ENCODE results near the gene SIVA1. TPM values are rescaled to one million over a fixed set of nuclear protein-coding genes. Genes with fewer than 3 reads are reported as not detected.

Gene SIVA1
- total and polyA plus RNA-seq, 9 donors, result 2.4 to 385 (median 91.6) TPM

DNA sequence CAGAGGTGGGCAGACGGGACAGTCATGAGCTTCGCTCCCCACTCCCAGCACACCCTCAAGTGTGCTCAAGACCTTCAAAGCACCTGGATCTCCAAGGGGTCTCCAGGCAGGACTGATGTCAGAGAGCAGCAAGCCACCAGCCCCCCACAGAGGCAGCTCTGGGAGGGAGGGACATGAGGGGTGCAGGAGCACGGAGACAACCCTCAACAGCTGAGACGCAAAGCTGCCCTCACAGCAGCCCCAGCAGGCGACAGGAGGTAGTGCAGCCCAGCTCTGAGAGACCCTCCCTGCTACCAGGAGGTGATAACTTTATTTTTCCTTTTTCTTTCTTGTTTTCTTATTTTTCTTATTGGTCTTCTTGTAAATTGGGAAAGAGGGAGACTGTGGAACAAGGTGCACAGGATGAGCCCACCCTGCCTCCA lies 17.9 kb downstream of the SIVA1 start:
- Histone ChIP-seq H3K9me3 (no peaks in the 10 kb centered on the region), H3K4me1 (ENCODE audit: insufficient read depth) (peaks cover 2% of the 10 kb centered on the region), H3K27ac (no peak overlapping the region), H3K27me3 (no peaks in the 10 kb centered on the region), H3K36me3 (no peaks in the 10 kb centered on the region), H3K4me3 (no peak overlapping the region)
- no peak for TF ChIP-seq EP300 (IDR thresholded peaks at IDR 0.05)
- TF ChIP-seq, protein P1, sequence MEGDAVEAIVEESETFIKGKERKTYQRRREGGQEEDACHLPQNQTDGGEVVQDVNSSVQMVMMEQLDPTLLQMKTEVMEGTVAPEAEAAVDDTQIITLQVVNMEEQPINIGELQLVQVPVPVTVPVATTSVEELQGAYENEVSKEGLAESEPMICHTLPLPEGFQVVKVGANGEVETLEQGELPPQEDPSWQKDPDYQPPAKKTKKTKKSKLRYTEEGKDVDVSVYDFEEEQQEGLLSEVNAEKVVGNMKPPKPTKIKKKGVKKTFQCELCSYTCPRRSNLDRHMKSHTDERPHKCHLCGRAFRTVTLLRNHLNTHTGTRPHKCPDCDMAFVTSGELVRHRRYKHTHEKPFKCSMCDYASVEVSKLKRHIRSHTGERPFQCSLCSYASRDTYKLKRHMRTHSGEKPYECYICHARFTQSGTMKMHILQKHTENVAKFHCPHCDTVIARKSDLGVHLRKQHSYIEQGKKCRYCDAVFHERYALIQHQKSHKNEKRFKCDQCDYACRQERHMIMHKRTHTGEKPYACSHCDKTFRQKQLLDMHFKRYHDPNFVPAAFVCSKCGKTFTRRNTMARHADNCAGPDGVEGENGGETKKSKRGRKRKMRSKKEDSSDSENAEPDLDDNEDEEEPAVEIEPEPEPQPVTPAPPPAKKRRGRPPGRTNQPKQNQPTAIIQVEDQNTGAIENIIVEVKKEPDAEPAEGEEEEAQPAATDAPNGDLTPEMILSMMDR (IDR thresholded peaks at IDR 0.05), result no peak
- TF ChIP-seq POLR2A (IDR thresholded peaks at IDR 0.05), result no peak
- DNase-seq, result no peak
- intact Hi-C loops (cut with DNase I), result loop anchor here in 2 of 4 donors (1.0 to 2.0 kb wide), 2 partner anchors 24 to 54 kb away; partner anchors contain the start of gene AKT1 (in 1 of the 2)
- WGBS, 3 donors, result 87 to 95% (median 93%) methylated on average over 5 of the region's 5 CpGs

DNA sequence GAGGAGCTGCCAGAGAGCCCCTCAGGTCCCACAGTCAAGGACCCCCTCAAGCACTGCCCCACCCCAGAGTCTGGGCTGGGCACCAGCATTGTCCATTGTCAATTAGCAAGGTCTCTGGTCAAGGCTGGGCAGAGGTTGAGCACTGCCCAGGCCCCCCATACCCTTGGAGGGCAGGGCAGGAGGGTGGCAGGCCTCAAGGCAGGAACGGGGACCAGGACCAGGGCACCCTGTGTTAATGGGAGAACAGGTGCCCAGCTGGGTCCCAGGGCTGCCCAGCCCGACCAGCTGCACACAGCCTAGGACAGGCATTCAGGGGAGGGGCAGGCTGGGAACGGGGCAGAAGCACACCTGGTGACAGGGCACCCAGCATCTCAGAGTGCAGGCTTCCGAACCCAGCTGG lies 18.4 kb downstream of the SIVA1 start:
- intact Hi-C loops (cut with DNase I), result loop anchor here in 1 of 4 donors (2.0 kb wide), 1 partner anchor 23 kb away; the partner anchor contains the start of gene AKT1
- Histone ChIP-seq H3K27me3 (no peaks in the 10 kb centered on the region), H3K4me1 (ENCODE audit: insufficient read depth) (peaks cover 2% of the 10 kb centered on the region), H3K4me3 (no peak overlapping the region), H3K27ac (no peak overlapping the region), H3K36me3 (no peaks in the 10 kb centered on the region), H3K9me3 (no peaks in the 10 kb centered on the region)
- no peak for DNase-seq
- 98 to 100% (median 99%) methylated on average over 2 to 4 of the region's 4 CpGs for WGBS, 3 donors
- TF ChIP-seq POLR2A (IDR thresholded peaks at IDR 0.05) (no peak), EP300 (IDR thresholded peaks at IDR 0.05) (no peak)
- TF ChIP-seq, protein P1 (IDR thresholded peaks at IDR 0.05), result no peak

DNA sequence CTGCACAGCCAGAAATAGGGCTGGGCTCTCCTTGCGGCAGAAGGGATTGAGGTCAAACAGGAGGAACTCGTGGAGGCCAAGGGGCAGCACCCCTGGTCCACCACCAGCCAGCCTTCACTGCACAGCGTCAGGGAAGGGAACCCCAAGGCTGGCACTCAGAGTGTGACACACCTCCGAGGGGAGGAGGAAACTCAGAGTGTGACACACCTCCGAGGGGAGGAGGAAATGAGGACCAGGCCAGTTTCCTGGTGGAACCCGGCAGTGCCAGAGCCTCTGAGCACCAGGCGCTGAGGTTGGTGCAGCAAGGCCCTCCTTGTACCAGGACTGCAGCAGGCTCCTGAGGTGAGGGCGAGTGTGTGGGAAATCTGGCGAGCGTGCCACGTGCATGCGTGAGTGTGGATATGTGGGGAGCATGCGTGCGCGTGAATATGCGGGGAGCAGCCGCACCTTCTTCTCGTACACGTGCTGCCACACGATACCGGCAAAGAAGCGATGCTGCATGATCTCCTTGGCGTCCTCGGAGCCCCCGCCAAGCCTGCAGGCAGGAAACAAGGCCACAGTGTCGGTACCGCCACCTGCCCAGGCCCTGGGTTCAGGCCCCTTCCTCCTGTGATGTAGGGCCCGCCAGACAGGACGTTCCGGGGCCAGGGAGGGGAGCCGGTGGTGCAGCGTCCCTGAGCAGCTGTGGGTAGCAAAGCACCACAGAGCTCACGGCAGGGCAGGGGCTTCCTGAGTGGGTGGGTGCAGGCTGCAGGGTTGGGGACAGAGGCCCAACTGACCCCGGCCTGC lies 19.2 kb downstream of the SIVA1 start:
- Histone ChIP-seq H3K4me1 (ENCODE audit: insufficient read depth) (peaks cover 2% of the 10 kb centered on the region), H3K4me3 (no peak overlapping the region), H3K27me3 (no peaks in the 10 kb centered on the region), H3K27ac (no peak overlapping the region), H3K36me3 (no peaks in the 10 kb centered on the region), H3K9me3 (no peaks in the 10 kb centered on the region)
- intact Hi-C loops (cut with DNase I), result loop anchor here in 1 of 4 donors (2.0 kb wide), 1 partner anchor 23 kb away; the partner anchor contains the start of gene AKT1
- WGBS, 3 donors, result 87 to 89% (median 87%) methylated on average over 34 of the region's 34 CpGs
- DNase-seq, result no peak
- TF ChIP-seq EP300 (IDR thresholded peaks at IDR 0.05) (no peak), POLR2A (IDR thresholded peaks at IDR 0.05) (no peak)
- TF ChIP-seq, protein P1 (IDR thresholded peaks at IDR 0.05), result no peak

DNA sequence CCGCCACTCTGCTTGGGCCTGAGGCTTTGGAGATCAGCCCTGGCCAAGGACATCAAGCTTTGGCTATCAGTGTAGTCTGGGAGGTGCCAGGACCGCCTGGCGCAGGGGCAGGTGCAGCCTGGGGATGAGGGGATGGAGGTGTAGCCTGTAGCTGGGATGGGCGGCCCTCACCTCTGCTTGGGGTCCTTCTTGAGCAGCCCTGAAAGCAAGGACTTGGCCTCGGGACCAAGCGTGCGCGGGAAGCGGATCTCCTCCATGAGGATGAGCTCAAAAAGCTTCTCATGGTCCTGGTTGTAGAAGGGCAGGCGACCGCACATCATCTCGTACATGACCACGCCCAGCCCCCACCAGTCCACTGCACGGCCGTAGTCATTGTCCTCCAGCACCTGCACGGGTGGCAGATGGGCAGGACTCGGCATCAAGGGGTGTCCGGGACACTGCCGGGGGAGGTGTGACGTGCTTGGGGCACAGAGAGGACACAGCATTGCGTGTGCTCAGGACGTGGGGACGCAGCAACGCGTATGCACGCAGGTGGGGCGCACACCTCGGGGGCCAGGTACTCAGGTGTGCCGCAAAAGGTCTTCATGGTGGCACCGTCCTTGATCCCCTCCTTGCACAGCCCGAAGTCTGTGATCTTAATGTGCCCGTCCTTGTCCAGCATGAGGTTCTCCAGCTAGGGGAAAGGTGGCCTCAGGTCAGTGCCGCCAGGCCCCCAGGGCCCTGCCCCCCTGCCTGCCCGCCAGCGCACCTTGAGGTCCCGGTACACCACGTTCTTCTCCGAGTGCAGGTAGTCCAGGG lies 20.0 kb downstream of the SIVA1 start:
- Histone ChIP-seq H3K27me3 (no peaks in the 10 kb centered on the region), H3K4me3 (no peak overlapping the region), H3K27ac (no peak overlapping the region), H3K4me1 (ENCODE audit: insufficient read depth) (peaks cover 2% of the 10 kb centered on the region), H3K9me3 (no peaks in the 10 kb centered on the region), H3K36me3 (no peaks in the 10 kb centered on the region)
- intact Hi-C loops (cut with DNase I), result no loop called here
- 88 to 90% (median 89%) methylated on average over 38 of the region's 38 CpGs for WGBS, 3 donors
- no peak for DNase-seq
- TF ChIP-seq EP300 (IDR thresholded peaks at IDR 0.05) (no peak), POLR2A (IDR thresholded peaks at IDR 0.05) (no peak)
- TF ChIP-seq, protein P1 (IDR thresholded peaks at IDR 0.05), result no peak
